Kasumi-1 (cell line): Measurements from ENCODE around the gene DHH.

Experiments used
- DNase-seq, 2 experiments: peaks; one replicate each; lab custom pipeline; 2025; lab: John Stamatoyannopoulos, UW

Gene DHH

GRCh38 chr12:49050507-49051372 is 43.9 kb downstream of the DHH start:
- no peak for DNase-seq

GRCh38 chr12:49049566-49050224 is 44.9 kb downstream of the DHH start:
- no peak for DNase-seq

GRCh38 chr12:49048953-49049352 is 45.6 kb downstream of the DHH start:
- DNase-seq: no peak

GRCh38 chr12:49046129-49046895 is 48.3 kb downstream of the DHH start:
- DNase-seq: no peak

GRCh38 chr12:49044660-49045059 is 49.9 kb downstream of the DHH start:
- DNase-seq: no peak

GRCh38 chr12:49043856-49044258 is 50.7 kb downstream of the DHH start:
- DNase-seq: peak; percentile 87 to 93

GRCh38 chr12:49043241-49043640 is 51.4 kb downstream of the DHH start:
- DNase-seq: no peak

GRCh38 chr12:49041881-49042484 is 52.6 kb downstream of the DHH start:
- no peak for DNase-seq

GRCh38 chr12:49041036-49041880 is 53.3 kb downstream of the DHH start:
- no peak for DNase-seq

GRCh38 chr12:49040364-49040855 is 54.2 kb downstream of the DHH start:
- no peak for DNase-seq

- DNase-seq: no peak
Observed at GRCh38 chr12:49039421-49040363, 54.9 kb downstream of the DHH start.

- no peak for DNase-seq
Observed at GRCh38 chr12:49038291-49038955, 56.2 kb downstream of the DHH start.

- no peak for DNase-seq
Observed at GRCh38 chr12:49037947-49038237, 56.7 kb downstream of the DHH start.

GRCh38 chr12:49037111-49037946 is 57.3 kb downstream of the DHH start:
- no peak for DNase-seq
